GM19099 (cell line): Measurements from ENCODE around the gene MGARP.

Source experiments
- POLR2A ChIP-seq: IDR thresholded peaks from 3 replicates; pipeline ENCODE4 v1.6.1; 2011; ENCODE audit warnings: low read depth; ENCODE audit not compliant: insufficient read length; ENCODE audit errors: extremely low read depth

Gene MGARP

DNA sequence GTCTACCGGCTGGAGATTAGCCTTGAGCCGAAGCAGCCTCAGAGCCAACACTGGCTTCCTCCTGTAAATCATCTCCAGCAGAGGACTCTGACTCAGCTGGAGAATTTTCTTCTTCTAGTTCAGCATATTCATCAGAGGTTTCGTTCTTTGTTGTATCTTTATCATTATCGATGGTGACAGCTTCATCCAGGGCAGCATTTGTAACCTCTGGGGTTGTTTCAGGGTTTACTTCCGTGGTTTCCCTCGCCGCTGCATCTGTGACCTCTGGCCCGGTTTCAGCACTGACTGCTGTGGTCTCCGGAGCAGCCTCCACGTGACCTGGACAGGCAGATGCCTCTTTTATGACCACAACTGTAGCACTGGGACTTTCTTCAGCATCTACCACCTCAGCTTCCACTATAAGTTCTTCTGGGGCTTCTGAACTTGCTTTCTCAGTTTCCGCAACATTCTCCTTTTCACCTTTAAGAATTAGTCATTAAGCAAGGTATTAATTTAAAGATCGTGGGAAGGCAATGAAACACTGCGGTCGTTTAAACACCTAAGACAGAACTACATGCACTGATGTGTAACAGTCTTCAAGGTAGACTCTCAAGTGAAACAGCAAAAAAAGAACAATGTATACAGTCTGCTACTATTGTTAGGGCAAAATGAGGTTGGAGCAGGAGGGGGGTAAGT, 13.3 kb downstream of the MGARP start:
- TF ChIP-seq POLR2A, result no peak

DNA sequence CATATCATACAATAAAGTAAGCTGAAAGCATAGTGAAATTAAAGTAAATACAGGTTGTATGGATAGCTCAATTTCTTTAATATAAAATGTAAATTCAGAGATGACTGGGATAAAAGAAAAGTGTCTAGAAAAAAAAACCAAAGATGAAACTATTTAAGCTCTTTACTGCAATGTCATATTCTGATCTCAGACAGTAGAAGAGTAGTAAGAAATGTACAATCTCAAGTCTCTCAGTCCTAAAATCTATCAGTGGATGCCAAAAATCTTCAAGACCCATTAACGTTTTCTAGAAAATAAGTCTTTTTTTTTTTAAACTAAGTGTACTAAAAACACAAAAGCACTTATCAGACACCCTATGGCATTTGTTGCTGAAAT, 13.8 kb downstream of the MGARP start:
- TF ChIP-seq POLR2A, result no peak

DNA sequence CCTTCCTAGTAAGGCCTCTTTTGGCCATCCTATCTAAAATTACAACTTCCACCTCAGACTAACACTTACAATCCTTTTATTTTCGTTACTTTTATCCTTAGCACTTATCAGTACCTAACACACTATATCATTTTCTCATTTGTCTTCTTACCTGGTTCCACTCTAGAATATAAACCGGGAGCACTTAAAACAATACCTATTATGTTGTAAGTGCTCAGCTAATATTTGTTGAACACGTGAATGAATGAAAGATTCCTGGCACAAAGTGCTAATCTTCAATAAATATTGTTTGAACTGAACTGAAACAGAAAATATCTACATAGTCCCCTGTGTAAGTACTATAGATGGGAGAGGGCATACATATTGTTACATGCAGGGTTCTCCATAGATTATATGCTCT, 14.4 kb downstream of the MGARP start:
- no peak for TF ChIP-seq POLR2A

DNA sequence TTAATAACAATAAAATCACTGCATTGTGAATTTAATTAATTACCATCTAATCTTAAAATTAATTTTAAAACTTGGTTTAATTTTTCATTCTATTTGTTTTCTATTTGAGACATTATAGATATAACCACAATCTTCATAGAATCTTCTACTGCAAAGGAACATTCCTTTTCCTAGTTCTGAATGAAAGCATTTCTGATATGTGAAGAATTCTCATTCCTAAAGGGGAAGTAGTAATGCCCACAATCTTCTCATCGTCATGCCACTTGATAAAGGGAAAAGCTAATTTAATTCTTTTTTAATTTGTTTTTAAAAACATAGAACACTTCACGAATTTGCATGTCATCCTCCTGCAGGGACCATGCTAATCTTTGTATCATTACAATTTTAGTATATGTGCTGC, 23.7 kb downstream of the MGARP start:
- TF ChIP-seq POLR2A, result no peak

DNA sequence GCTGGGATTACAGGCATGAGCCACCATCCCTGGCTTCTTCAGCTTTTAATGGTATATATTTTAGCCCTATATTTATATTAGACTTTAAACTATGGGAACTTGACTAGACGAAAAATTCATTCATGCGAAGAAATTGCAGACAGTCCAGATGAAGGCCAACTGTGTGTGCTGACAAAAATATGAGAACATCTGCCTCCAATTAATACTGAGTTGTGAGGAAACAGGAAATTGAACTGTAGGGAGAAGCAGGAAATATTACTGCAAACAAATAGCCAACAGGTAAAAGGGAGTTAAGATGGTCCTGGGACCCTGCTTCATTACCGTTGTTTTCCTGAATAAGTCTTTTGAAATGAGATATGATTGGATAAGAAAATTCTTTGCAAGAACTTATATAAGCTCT, 26.3 kb downstream of the MGARP start:
- TF ChIP-seq POLR2A, result no peak

DNA sequence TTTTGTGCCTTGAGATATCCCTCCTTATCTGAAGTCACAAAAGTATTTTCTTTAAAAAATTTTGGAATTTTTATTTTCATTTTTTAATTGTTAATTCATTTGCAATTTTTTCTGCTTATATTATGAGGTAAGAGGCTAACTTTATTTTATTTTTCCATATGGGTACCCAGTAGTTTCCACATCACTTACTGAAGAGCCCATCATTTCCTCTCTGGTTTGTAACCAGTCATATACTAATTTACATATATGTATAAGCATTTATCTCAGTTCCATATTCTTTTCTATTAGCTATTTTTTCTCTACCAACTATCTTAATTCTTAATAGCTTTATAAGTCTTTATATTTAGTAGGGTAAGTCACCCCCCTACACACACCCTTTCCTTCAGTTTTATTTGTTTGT, 27.0 kb downstream of the MGARP start:
- no peak for TF ChIP-seq POLR2A

DNA sequence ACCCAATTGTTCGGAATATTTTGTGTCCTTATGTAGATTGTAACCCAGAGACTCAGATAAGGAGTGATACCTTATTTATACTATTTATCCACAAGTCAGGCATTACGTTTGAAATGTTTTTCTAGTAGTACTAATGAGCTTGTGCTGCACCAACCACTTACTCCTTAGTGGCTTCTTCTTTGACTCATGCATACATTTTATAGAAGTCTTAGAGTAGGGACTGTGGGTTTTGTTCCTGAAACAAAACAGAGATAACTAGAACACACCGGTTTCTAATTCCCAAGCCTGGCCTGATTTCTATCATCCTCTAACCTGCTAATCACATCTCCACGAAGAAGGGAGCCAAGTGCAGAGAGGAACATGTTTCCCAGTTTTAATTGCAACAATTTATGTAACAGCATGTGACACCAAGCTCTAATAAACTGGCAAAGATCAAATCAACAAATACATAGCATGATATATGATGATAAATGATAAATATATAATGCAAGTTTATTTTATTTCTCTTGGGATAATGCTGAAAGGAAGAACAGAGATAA, 32.3 kb downstream of the MGARP start:
- TF ChIP-seq POLR2A, result no peak

DNA sequence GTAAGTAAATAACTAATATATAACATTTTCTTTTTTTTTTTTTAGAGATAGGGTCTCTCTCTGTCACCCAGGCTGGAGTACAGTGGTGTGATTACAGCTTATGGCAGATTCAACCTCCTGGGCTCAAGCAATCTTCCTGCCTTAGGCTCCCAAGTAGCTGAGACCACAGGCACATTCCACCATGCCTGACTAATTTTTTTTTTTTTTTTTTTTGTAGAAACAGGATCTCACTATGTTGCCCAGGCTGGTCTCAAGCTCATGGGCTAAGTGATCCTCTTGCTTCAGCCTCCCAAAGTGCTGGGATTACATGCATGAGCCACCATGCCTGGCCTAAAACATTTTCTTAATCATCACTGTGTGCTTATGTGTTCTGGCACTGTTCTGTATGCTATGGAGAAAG, 32.8 kb downstream of the MGARP start:
- TF ChIP-seq POLR2A, result no peak

DNA sequence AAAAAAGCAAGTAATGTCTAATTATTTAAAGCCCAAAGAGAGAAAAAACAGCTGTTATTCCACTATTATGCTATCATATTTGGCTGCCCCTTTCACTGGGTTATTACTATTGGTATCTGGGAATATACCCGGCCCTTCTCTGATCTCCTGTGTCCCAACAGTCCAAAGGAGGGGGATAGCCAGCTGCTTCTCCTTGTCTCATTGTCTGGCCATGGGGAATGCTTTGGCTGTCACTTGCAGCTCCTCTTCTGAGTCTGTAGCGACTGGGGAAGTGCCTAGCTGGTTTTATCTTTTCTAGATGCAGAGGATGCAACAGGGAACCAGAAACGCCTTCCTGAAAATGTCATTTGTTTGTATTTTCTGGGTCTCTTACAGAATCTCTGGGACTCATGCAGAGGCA, 33.9 kb downstream of the MGARP start:
- TF ChIP-seq POLR2A, result no peak

DNA sequence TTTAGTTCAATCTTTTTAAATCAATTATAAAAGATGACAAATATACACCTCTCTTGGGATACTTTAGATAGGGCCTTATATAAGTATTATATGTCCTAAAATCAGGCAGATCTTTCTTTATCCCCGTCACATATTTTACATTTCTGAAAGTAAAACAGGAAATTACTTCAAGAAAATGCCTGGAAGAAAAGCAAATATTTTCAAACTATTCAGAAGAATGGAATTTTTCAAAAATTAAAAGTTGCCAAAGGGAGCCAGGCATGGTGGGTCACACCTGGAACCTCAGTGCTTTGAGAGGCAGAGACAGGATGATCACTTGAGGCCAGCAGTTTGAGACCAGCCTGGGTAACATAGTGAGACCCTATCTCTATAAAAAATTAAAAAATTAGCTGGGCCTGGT, 34.4 kb downstream of the MGARP start:
- TF ChIP-seq POLR2A, result no peak

DNA sequence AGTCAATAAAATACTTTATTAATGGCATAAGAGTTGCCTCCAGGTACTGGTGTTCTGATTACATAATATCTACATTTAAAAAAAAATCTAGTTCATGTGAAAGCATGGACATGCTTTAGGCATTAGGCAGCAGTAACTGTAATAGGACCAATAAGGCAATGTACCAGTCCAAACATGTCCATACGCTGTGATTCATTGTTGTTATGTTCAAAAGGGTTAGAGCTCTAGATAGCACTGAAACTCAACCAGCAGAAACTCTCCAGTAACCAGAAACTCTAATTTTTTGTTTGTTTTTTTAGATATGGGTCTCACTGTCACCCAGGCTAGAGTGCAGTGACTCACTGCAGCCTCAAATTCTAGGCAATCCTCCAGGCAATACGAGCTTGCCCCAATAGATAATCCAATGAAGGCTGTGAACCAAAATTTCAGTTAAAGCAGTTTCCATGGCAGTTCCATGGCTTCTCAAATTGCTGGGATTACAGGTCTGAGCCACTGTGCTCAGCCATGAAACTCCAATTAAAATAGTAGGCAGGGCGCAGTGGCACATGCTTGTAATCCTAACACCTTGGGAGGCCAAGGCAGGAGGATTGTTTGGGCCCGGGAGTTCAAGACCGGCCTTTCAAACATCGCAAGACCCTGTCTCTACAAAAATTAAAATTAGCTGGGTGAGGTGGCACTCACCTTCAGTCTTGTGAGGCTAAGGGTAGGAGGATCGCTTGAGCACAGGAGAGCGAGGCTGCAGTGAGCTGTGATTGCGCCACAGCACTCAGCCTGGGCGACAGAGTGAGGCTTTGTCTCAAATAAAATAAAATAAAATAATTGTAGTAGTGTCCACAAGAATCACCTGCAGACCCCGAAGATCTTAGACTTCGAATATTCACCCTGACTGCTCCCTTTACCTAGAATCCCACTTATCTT, 36.3 kb downstream of the MGARP start:
- TF ChIP-seq POLR2A, result no peak

DNA sequence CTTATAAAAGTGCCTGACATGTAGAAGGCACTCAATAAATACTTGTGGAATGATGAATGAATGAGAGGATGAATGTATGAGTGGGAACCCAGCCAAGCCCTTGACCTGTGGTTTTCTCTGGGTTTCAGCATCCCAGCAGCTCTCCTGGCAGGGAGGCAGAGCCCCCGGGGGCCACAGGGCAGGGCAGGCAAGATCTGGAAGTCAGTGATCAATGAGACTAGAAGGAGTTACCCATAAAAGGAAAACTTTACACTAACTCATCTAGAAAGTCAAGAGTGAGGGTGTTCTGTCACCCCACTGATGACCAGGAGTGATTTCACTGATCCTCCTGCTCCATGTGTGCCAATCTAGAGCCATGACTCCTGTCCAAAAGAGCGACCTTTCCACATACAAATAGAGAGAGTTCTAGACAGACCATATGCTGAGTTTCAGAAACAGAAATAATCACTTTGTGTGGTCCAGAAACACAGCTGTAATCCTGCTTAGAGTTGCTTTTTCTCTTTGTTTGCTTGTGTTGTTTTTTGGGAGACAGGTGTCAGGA, 37.4 kb downstream of the MGARP start:
- no peak for TF ChIP-seq POLR2A

DNA sequence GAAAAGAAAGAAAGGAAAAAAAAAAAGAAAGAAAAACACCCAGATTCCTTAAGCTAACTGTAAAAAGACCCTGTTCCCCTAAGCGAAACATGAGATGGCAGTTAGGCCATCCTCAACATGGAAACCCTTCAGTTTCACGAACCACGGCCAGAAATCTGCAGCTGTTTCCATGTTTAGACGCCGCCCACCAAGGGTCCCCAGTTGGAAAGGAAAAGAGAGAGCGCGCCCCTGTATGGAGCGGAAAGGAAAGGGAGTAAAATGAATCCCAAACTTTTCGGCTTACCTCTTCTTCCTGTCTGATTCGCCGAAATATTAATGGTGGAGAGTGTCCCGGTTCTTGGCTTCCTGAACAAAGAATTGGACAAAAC, 38.3 kb downstream of the MGARP start:
- no peak for TF ChIP-seq POLR2A

DNA sequence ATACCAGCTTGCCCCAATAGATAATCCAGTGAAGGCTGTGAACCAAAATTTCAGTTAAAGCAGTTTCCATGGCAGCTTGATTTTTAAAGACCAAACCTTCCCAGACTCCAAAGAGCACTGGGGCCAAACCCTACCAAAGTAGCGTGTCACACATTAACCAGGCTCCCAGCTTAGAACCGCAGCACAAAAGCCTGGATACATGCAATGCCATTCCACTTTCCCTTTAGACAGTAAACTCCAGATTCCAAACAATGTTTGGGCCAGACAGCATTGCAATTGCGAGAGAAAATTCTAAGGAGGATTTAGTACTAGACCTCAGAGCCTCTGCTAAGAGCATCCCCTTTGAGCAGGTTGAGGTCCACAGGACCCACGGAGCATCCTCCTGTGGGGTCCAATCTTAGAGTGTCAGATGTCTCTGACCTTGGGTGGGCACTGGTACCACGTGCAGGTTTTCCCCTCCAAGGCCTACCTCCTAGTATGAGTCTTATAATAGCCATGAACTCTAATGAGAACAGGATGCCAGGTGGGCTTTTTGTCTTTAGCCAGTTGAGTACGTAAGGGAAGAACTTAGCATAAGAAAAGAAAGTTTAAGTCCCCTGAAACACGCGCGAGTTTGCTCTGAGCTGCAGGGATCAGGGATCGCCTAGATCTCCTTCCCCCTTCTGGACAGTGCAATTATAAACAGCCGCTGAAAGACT, 38.8 kb downstream of the MGARP start:
- no peak for TF ChIP-seq POLR2A

DNA sequence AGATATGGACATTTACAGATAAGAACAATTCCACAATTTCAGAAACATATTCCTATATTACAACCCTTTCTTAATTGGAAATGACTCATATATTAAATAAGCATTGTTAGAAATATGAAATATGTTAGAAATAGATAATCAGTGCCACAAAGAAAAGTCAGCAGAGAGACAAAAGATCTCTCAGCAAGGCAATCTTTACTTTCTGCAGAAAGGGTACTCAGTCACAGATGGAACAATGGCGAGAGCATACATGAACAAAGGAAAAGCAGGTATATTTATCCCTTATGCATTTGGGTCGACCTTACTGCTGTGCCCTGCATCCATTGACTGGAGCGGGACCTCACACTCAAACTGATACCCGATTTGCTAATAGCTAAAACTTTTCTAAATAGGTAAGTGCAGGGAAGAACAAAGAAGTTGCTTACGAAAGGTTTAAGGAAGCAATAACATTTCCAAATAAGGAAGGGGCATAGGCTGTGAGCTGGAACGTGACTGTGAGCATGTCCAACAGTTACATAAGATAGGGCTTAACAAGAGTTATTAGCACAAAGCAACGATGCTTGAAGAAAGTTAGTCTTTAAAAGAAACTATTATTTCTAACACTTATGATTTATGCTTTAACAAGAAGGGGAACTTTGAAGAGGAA, 40.8 kb downstream of the MGARP start:
- no peak for TF ChIP-seq POLR2A
